ENCODE measurements around the gene AGPS.
"Not testable (repeated sequence)": the region's sequence is repeated elsewhere in the genome, so short reads cannot be mapped to it uniquely, and the experiment has no call there.

AGPS gene

GRCh38 chr2:177542396-177542795 lies 149.8 kb downstream of the AGPS start:
- no peaks in the 10 kb centered on the region for H3K4me1 ChIP-seq (ENCODE audit: control insufficient read depth, insufficient read depth, low read length, poor library complexity, severe bottlenecking)
- DNase-seq, result no peak
- no peak overlapping the region for H3K4me3 ChIP-seq (ENCODE audit: insufficient read depth, low read depth, low read length, poor library complexity, severe bottlenecking)
- no peaks in the 10 kb centered on the region for H3K36me3 ChIP-seq (ENCODE audit: control insufficient read depth, insufficient read depth, low read length)
- H3K27ac ChIP-seq (ENCODE audit: insufficient read depth, low read length, poor library complexity, severe bottlenecking), result no peak overlapping the region
- no peaks in the 10 kb centered on the region for H3K27me3 ChIP-seq (replicated peaks; ENCODE audit: control insufficient read depth, insufficient read depth, low read length, poor library complexity, severe bottlenecking)
- H3K9me3 ChIP-seq (ENCODE audit: control insufficient read depth, low read length), result no peaks in the 10 kb centered on the region

GRCh38 chr2:177543007-177543760 lies 150.6 kb downstream of the AGPS start:
- H3K27ac ChIP-seq (ENCODE audit: insufficient read depth, low read length, poor library complexity, severe bottlenecking), result no peak overlapping the region
- DNase-seq, result no peak

GRCh38 chr2:177545143-177545542 lies 152.6 kb downstream of the AGPS start:
- H3K27ac ChIP-seq (ENCODE audit: insufficient read depth, low read length, poor library complexity, severe bottlenecking), result no peak overlapping the region
- H3K36me3 ChIP-seq (ENCODE audit: control insufficient read depth, insufficient read depth, low read length), result no peaks in the 10 kb centered on the region
- no peak for DNase-seq
- H3K4me1 ChIP-seq (ENCODE audit: control insufficient read depth, insufficient read depth, low read length, poor library complexity, severe bottlenecking), result no peaks in the 10 kb centered on the region
- H3K4me3 ChIP-seq (ENCODE audit: insufficient read depth, low read depth, low read length, poor library complexity, severe bottlenecking), result no peak overlapping the region
- H3K27me3 ChIP-seq (replicated peaks; ENCODE audit: control insufficient read depth, insufficient read depth, low read length, poor library complexity, severe bottlenecking), result no peaks in the 10 kb centered on the region
- no peaks in the 10 kb centered on the region for H3K9me3 ChIP-seq (ENCODE audit: control insufficient read depth, low read length)

More at GRCh38 chr2:177543007-177543760, 150.6 kb downstream of the AGPS start:
- H3K4me1 ChIP-seq (ENCODE audit: control insufficient read depth, insufficient read depth, low read length, poor library complexity, severe bottlenecking), result no peaks in the 10 kb centered on the region
- H3K4me3 ChIP-seq (ENCODE audit: insufficient read depth, low read depth, low read length, poor library complexity, severe bottlenecking), result no peak overlapping the region
- no peaks in the 10 kb centered on the region for H3K36me3 ChIP-seq (ENCODE audit: control insufficient read depth, insufficient read depth, low read length)
- H3K9me3 ChIP-seq (ENCODE audit: control insufficient read depth, low read length), result no peaks in the 10 kb centered on the region
- H3K27me3 ChIP-seq (replicated peaks; ENCODE audit: control insufficient read depth, insufficient read depth, low read length, poor library complexity, severe bottlenecking), result no peaks in the 10 kb centered on the region

GRCh38 chr2:177545981-177546585 lies 153.5 kb downstream of the AGPS start:
- Histone ChIP-seq H3K36me3 (ENCODE audit: control insufficient read depth, insufficient read depth, low read length) (no peaks in the 10 kb centered on the region), H3K4me1 (ENCODE audit: control insufficient read depth, insufficient read depth, low read length, poor library complexity, severe bottlenecking) (no peaks in the 10 kb centered on the region), H3K27ac (ENCODE audit: insufficient read depth, low read length, poor library complexity, severe bottlenecking) (no peak overlapping the region), H3K9me3 (ENCODE audit: control insufficient read depth, low read length) (no peaks in the 10 kb centered on the region), H3K4me3 (ENCODE audit: insufficient read depth, low read depth, low read length, poor library complexity, severe bottlenecking) (no peak overlapping the region), H3K27me3 (replicated peaks; ENCODE audit: control insufficient read depth, insufficient read depth, low read length, poor library complexity, severe bottlenecking) (no peaks in the 10 kb centered on the region)
- no peak for DNase-seq

GRCh38 chr2:177547122-177547521 lies 154.5 kb downstream of the AGPS start:
- no peak overlapping the region for H3K4me3 ChIP-seq (ENCODE audit: insufficient read depth, low read depth, low read length, poor library complexity, severe bottlenecking)
- H3K27me3 ChIP-seq (replicated peaks; ENCODE audit: control insufficient read depth, insufficient read depth, low read length, poor library complexity, severe bottlenecking), result no peaks in the 10 kb centered on the region
- H3K9me3 ChIP-seq (ENCODE audit: control insufficient read depth, low read length), result no peaks in the 10 kb centered on the region
- no peak for DNase-seq
- no peak overlapping the region for H3K27ac ChIP-seq (ENCODE audit: insufficient read depth, low read length, poor library complexity, severe bottlenecking)
- no peaks in the 10 kb centered on the region for H3K36me3 ChIP-seq (ENCODE audit: control insufficient read depth, insufficient read depth, low read length)
- peaks cover 3% of the 10 kb centered on the region for H3K4me1 ChIP-seq (ENCODE audit: control insufficient read depth, insufficient read depth, low read length, poor library complexity, severe bottlenecking)

GRCh38 chr2:177547772-177548171 lies 155.2 kb downstream of the AGPS start:
- H3K9me3 ChIP-seq (ENCODE audit: control insufficient read depth, low read length), result no peaks in the 10 kb centered on the region
- DNase-seq, result no peak
- no peak overlapping the region for H3K27ac ChIP-seq (ENCODE audit: insufficient read depth, low read length, poor library complexity, severe bottlenecking)
- H3K4me3 ChIP-seq (ENCODE audit: insufficient read depth, low read depth, low read length, poor library complexity, severe bottlenecking), result no peak overlapping the region
- no peaks in the 10 kb centered on the region for H3K36me3 ChIP-seq (ENCODE audit: control insufficient read depth, insufficient read depth, low read length)
- H3K27me3 ChIP-seq (replicated peaks; ENCODE audit: control insufficient read depth, insufficient read depth, low read length, poor library complexity, severe bottlenecking), result no peaks in the 10 kb centered on the region
- H3K4me1 ChIP-seq (ENCODE audit: control insufficient read depth, insufficient read depth, low read length, poor library complexity, severe bottlenecking), result peaks cover 4% of the 10 kb centered on the region

GRCh38 chr2:177548636-177549035 lies 156.1 kb downstream of the AGPS start:
- Histone ChIP-seq H3K4me1 (ENCODE audit: control insufficient read depth, insufficient read depth, low read length, poor library complexity, severe bottlenecking) (peaks cover 4% of the 10 kb centered on the region), H3K9me3 (ENCODE audit: control insufficient read depth, low read length) (no peaks in the 10 kb centered on the region), H3K36me3 (ENCODE audit: control insufficient read depth, insufficient read depth, low read length) (no peaks in the 10 kb centered on the region), H3K27me3 (replicated peaks; ENCODE audit: control insufficient read depth, insufficient read depth, low read length, poor library complexity, severe bottlenecking) (no peaks in the 10 kb centered on the region), H3K4me3 (ENCODE audit: insufficient read depth, low read depth, low read length, poor library complexity, severe bottlenecking) (no peak overlapping the region), H3K27ac (ENCODE audit: insufficient read depth, low read length, poor library complexity, severe bottlenecking) (no peak overlapping the region)
- DNase-seq, result no peak

- Histone ChIP-seq H3K9me3 (ENCODE audit: control insufficient read depth, low read length) (no peaks in the 10 kb centered on the region), H3K4me3 (ENCODE audit: insufficient read depth, low read depth, low read length, poor library complexity, severe bottlenecking) (no peak overlapping the region), H3K36me3 (ENCODE audit: control insufficient read depth, insufficient read depth, low read length) (no peaks in the 10 kb centered on the region), H3K27ac (ENCODE audit: insufficient read depth, low read length, poor library complexity, severe bottlenecking) (no peak overlapping the region), H3K4me1 (ENCODE audit: control insufficient read depth, insufficient read depth, low read length, poor library complexity, severe bottlenecking) (peaks cover 4% of the 10 kb centered on the region), H3K27me3 (replicated peaks; ENCODE audit: control insufficient read depth, insufficient read depth, low read length, poor library complexity, severe bottlenecking) (no peaks in the 10 kb centered on the region)
- DNase-seq, result no peak
These were observed 156.6 kb downstream of the AGPS start for GRCh38 chr2:177549171-177549570.

- Histone ChIP-seq H3K9me3 (ENCODE audit: control insufficient read depth, low read length) (no peaks in the 10 kb centered on the region), H3K4me1 (ENCODE audit: control insufficient read depth, insufficient read depth, low read length, poor library complexity, severe bottlenecking) (peaks cover 4% of the 10 kb centered on the region), H3K27ac (ENCODE audit: insufficient read depth, low read length, poor library complexity, severe bottlenecking) (no peak overlapping the region), H3K36me3 (ENCODE audit: control insufficient read depth, insufficient read depth, low read length) (no peaks in the 10 kb centered on the region), H3K27me3 (replicated peaks; ENCODE audit: control insufficient read depth, insufficient read depth, low read length, poor library complexity, severe bottlenecking) (no peaks in the 10 kb centered on the region), H3K4me3 (ENCODE audit: insufficient read depth, low read depth, low read length, poor library complexity, severe bottlenecking) (no peak overlapping the region)
- no peak for DNase-seq
These were observed 158.0 kb downstream of the AGPS start for GRCh38 chr2:177550264-177551200.

- not testable (repeated sequence) for H3K36me3 ChIP-seq (ENCODE audit: control insufficient read depth, insufficient read depth, low read length); H3K4me3 ChIP-seq (ENCODE audit: insufficient read depth, low read depth, low read length, poor library complexity, severe bottlenecking); H3K27me3 ChIP-seq (replicated peaks; ENCODE audit: control insufficient read depth, insufficient read depth, low read length, poor library complexity, severe bottlenecking); H3K9me3 ChIP-seq (ENCODE audit: control insufficient read depth, low read length); DNase-seq; H3K27ac ChIP-seq (ENCODE audit: insufficient read depth, low read length, poor library complexity, severe bottlenecking); H3K4me1 ChIP-seq (ENCODE audit: control insufficient read depth, insufficient read depth, low read length, poor library complexity, severe bottlenecking)
These were observed 158.8 kb downstream of the AGPS start for GRCh38 chr2:177551360-177551759.
